Measurements from ENCODE around the gene SLC2A11. TPM values are rescaled to one million over a fixed set of nuclear protein-coding genes. Genes with fewer than 3 reads are reported as not detected.
A peak's percentile ranks its signal among the peaks of the same experiment; 100 is the strongest.
"Not testable (repeated sequence)": the region's sequence is repeated elsewhere in the genome, so short reads cannot be mapped to it uniquely, and the experiment has no call there.

SLC2A11 gene
- polyA plus RNA-seq, 2 of the 4 experiments (the other 2 are of a cell fraction) = 5.6 to 12.4 TPM

GRCh38 chr22:23903328-23903971 is 45.8 kb downstream of the SLC2A11 start:
- POLR2A ChIA-PET = no interaction called here
- Histone ChIP-seq H3K4me3 (no peak overlapping the region), H3K9me3 (no peaks in the 10 kb centered on the region), H3K4me2 (no peak overlapping the region), H3K27ac (no peak overlapping the region), H3K4me1 (no peaks in the 10 kb centered on the region)
- no peak for DNase-seq (ENCODE audit: low read depth in 1 of 2, low spot score in 1 of 2)
- no peak for FAIRE-seq
- TF ChIP-seq TP53 (CRISPR knock-in tag; IDR thresholded peaks at IDR 0.05) (no peak), GATA3 (IDR thresholded peaks at IDR 0.05; ENCODE audit: borderline replicate concordance) (no peak)
- WGBS (ENCODE audit: missing lambda C conversion rate) = 83% methylated on average over 8 of the region's 8 CpGs
- CTCF ChIA-PET = interaction anchor here (1.1 to 1.4 kb wide), 5 partner anchors 9 to 53 kb away, joined by 3 to 6 read pairs (median 4); partner anchors contain the start of gene MIF
- no peak for ATAC-seq

- Histone ChIP-seq H3K4me1 (no peaks in the 10 kb centered on the region), H3K27ac (no peak overlapping the region), H3K9me3 (no peaks in the 10 kb centered on the region), H3K4me3 (no peak overlapping the region), H3K4me2 (no peak overlapping the region)
- CTCF ChIA-PET = no interaction called here
- WGBS (ENCODE audit: missing lambda C conversion rate) = 79% methylated on average over 5 of the region's 5 CpGs
- no peak for TF ChIP-seq POLR2A (IDR thresholded peaks at IDR 0.05; ENCODE audit: low read length)
- no peak for TF ChIP-seq JUN (IDR thresholded peaks at IDR 0.05)
- ATAC-seq = peak in 1 of 2 experiments; percentile 26; a peak in 2 of 6 replicates
- FAIRE-seq = no peak
- no peak for DNase-seq (ENCODE audit: low read depth in 1 of 2, low spot score in 1 of 2)
- POLR2A ChIA-PET = no interaction called here
These were observed 47.0 kb downstream of the SLC2A11 start for GRCh38 chr22:23904573-23905254.

- Histone ChIP-seq H3K4me1 (no peaks in the 10 kb centered on the region), H3K27ac (no peak overlapping the region), H3K9me3 (no peaks in the 10 kb centered on the region), H3K4me2 (no peak overlapping the region), H3K4me3 (no peak overlapping the region)
- POLR2A ChIA-PET = no interaction called here
- no peak for TF ChIP-seq HEYL (CRISPR knock-in tag; IDR thresholded peaks at IDR 0.05)
- TF ChIP-seq HOXB5 (CRISPR knock-in tag; IDR thresholded peaks at IDR 0.05) = no peak
- no peak for TF ChIP-seq ELK1 (IDR thresholded peaks at IDR 0.05; ENCODE audit: low read depth, low read length)
- no peak for TF ChIP-seq BHLHE40 (IDR thresholded peaks at IDR 0.05; ENCODE audit: low read depth, low read length)
- no peak for TF ChIP-seq HOXA7 (CRISPR knock-in tag; IDR thresholded peaks at IDR 0.05)
- no peak for TF ChIP-seq PBX3 (IDR thresholded peaks at IDR 0.05)
- TF ChIP-seq EHMT2 (IDR thresholded peaks at IDR 0.05; ENCODE audit: low read depth) = no peak
- TF ChIP-seq USF2 (IDR thresholded peaks at IDR 0.05) = no peak
- no peak for TF ChIP-seq RFX5 (IDR thresholded peaks at IDR 0.05)
- TF ChIP-seq E2F6 (IDR thresholded peaks at IDR 0.05; ENCODE audit: borderline replicate concordance, low read depth) = no peak
- TF ChIP-seq ZC3H11A (IDR thresholded peaks at IDR 0.05) = no peak
- TF ChIP-seq ATOH8 (CRISPR knock-in tag; IDR thresholded peaks at IDR 0.05; ENCODE audit: low read depth) = no peak
- no peak for TF ChIP-seq HOXB13 (CRISPR knock-in tag; IDR thresholded peaks at IDR 0.05; ENCODE audit: low read depth)
- no peak for TF ChIP-seq ZNF302 (CRISPR knock-in tag; IDR thresholded peaks at IDR 0.05)
- no peak for TF ChIP-seq CEBPB (IDR thresholded peaks at IDR 0.05)
- no peak for TF ChIP-seq FOSB (CRISPR knock-in tag; IDR thresholded peaks at IDR 0.05)
- no peak for DNase-seq (ENCODE audit: low read depth in 1 of 2, low spot score in 1 of 2)
- CTCF ChIA-PET = interaction anchor here (0.6 kb wide), 1 partner anchor 12 kb away, joined by 3 read pairs; the partner anchor contains the start of gene MIF
- FAIRE-seq = no peak
- 95% methylated on average over 2 of the region's 4 CpGs for WGBS (ENCODE audit: missing lambda C conversion rate)
- no peak for ATAC-seq
These were observed 49.0 kb downstream of the SLC2A11 start for GRCh38 chr22:23906641-23907040.

- WGBS (ENCODE audit: missing lambda C conversion rate) = 67% methylated on average over 10 of the region's 10 CpGs
- H3K4me1 ChIP-seq; CTCF ChIA-PET; H3K9me3 ChIP-seq; FAIRE-seq; H3K4me2 ChIP-seq; H3K4me3 ChIP-seq; DNase-seq (ENCODE audit: low read depth in 1 of 2, low spot score in 1 of 2); H3K27ac ChIP-seq; ATAC-seq; POLR2A ChIA-PET: not testable (repeated sequence)
These were observed 49.7 kb downstream of the SLC2A11 start for GRCh38 chr22:23907423-23907822.

Data from A549 (cell line).